GM23338 (cell line): ENCODE measurements around the gene RRP8. TPM values are rescaled to one million over a fixed set of nuclear protein-coding genes. Genes with fewer than 3 reads are reported as not detected.

ENCODE experiments used
- ATAC-seq: fragments of 200-7000 bp; cut with Tn5 transposase; 3 replicates; pipeline ENCODE4 v1.9.1; 2020
- DNase-seq: peaks from one replicate; pipeline ENCODE4 v3.0.0-alpha.2; 2015; ENCODE audit warnings: low spot score
- H2AFZ ChIP-seq: fragments of 200-600 bp; sonication (generic); 2 replicates; pipeline ENCODE4 v1.8.0; 2016; ENCODE audit warnings: antibody characterized with exemption, mild to moderate bottlenecking, moderate library complexity
- H3F3A ChIP-seq: fragments of 200-600 bp; sonication (generic); replicated peaks from 2 replicates; pipeline ENCODE4 v1.8.0; 2017; ENCODE audit warnings: antibody characterized with exemption, mixed run types, low read depth
- H3K27ac ChIP-seq: fragments of 200-600 bp; sonication (generic); 2 replicates; pipeline ENCODE4 v1.6.1; 2016; ENCODE audit warnings: low read depth
- H3K27me3 ChIP-seq: fragments of 200-600 bp; sonication (generic); 2 replicates; pipeline ENCODE4 v1.8.0; 2016; ENCODE audit warnings: mild to moderate bottlenecking, mixed run types, moderate library complexity; ENCODE audit not compliant: insufficient read depth
- H3K36me3 ChIP-seq: fragments of 200-600 bp; sonication (generic); 2 replicates; pipeline ENCODE4 v1.8.0; 2016; ENCODE audit warnings: mild to moderate bottlenecking; ENCODE audit not compliant: insufficient read depth
- H3K4me1 ChIP-seq: fragments of 200-600 bp; sonication (generic); 2 replicates; pipeline ENCODE4 v1.8.0; 2016; ENCODE audit warnings: mild to moderate bottlenecking, moderate library complexity; ENCODE audit not compliant: insufficient read depth
- H3K4me2 ChIP-seq: fragments of 200-600 bp; sonication (generic); 2 replicates; pipeline ENCODE4 v1.7.1; 2017; ENCODE audit warnings: mixed run types
- H3K4me3 ChIP-seq: fragments of 200-600 bp; sonication (generic); 2 replicates; pipeline ENCODE4 v1.6.1; 2016; ENCODE audit warnings: mixed run types
- H3K79me2 ChIP-seq: fragments of 200-600 bp; sonication (generic); replicated peaks from 2 replicates; pipeline ENCODE4 v1.8.0; 2017; ENCODE audit warnings: mild to moderate bottlenecking; ENCODE audit not compliant: insufficient read depth
- H3K9me2 ChIP-seq: fragments of 200-600 bp; sonication (generic); 2 replicates; pipeline ENCODE4 v1.8.0; 2017; ENCODE audit not compliant: insufficient read depth
- H4K20me1 ChIP-seq: fragments of 200-600 bp; sonication (generic); replicated peaks from 2 replicates; pipeline ENCODE4 v1.8.0; 2017; ENCODE audit warnings: mild to moderate bottlenecking; ENCODE audit not compliant: insufficient read depth
- H3K27ac Mint-ChIP-seq: 2 replicates; pipeline ENCODE4 v1.8.0; 2020; ENCODE audit warnings: inconsistent platforms, mild to moderate bottlenecking, moderate library complexity, mixed read lengths
- H3K27me3 Mint-ChIP-seq: 3 replicates; pipeline ENCODE4 v1.8.0; 2022; ENCODE audit warnings: low read depth, mild to moderate bottlenecking, moderate library complexity, mixed read lengths, inconsistent platforms; ENCODE audit not compliant: insufficient read depth, poor library complexity
- H3K36me3 Mint-ChIP-seq: 3 replicates; pipeline ENCODE4 v1.8.0; 2021; ENCODE audit warnings: low read depth, mild to moderate bottlenecking, inconsistent platforms, moderate library complexity, mixed read lengths
- H3K4me1 Mint-ChIP-seq: 3 replicates; pipeline ENCODE4 v1.8.0; 2020; ENCODE audit warnings: mild to moderate bottlenecking, inconsistent platforms, mixed read lengths
- H3K4me3 Mint-ChIP-seq: 3 replicates; pipeline ENCODE4 v1.8.0; 2021; ENCODE audit warnings: moderate library complexity, mild to moderate bottlenecking, inconsistent platforms, mixed read lengths
- H3K9me3 Mint-ChIP-seq: 3 replicates; pipeline ENCODE4 v1.8.0; 2020; ENCODE audit warnings: moderate library complexity, mild to moderate bottlenecking, inconsistent platforms, mixed read lengths
- CTCF ChIP-seq, 2 experiments: fragments of 200-600 bp in 1 of 2; sonication (generic) in 1 of 2; conservative IDR thresholded peaks; 2 replicates each; pipeline versions ENCODE4 v1.5.1 to v1.6.1; 2016 to 2017; ENCODE audit warnings: antibody characterized with exemption in 2 of 2, low read depth in 2 of 2, mild to moderate bottlenecking in 2 of 2, moderate library complexity in 1 of 2
- ETS1 ChIP-seq: IDR thresholded peaks from 2 replicates; pipeline ENCODE4 v1.6.1; 2016; ENCODE audit warnings: antibody characterized with exemption
- EZH2 ChIP-seq: fragments of 200-600 bp; sonication (generic); IDR thresholded peaks from one replicate; pipeline ENCODE4 v1.8.0; 2017; ENCODE audit warnings: antibody characterized with exemption, mild to moderate bottlenecking, low read depth; ENCODE audit not compliant: unreplicated experiment
- JUNB ChIP-seq: IDR thresholded peaks from one replicate; pipeline ENCODE4 v1.6.1; 2016; ENCODE audit warnings: antibody characterized with exemption; ENCODE audit not compliant: unreplicated experiment
- ZNF114 ChIP-seq: fragments of 250-450 bp; sonication (Bioruptor Pico); IDR thresholded peaks from 2 replicates; pipeline ENCODE4 v1.5.0; 2020; ENCODE audit warnings: mild to moderate bottlenecking, moderate library complexity
- polyA plus RNA-seq: library from polyadenylated mRNA; unstranded; fragments of >200 nt; fragmentation: Nextera tagmentation; extraction: Ambion mirVana; gene quantifications from 2 replicates; pipeline ENCODE4 v1.2.1, GENCODE V29; 2016
- total RNA-seq: library from RNA; depleted of rRNA; stranded (reverse); fragments of >200 nt; shearing (Covaris generic); gene quantifications from 2 replicates; pipeline ENCODE4 v1.2.3, GENCODE V29; 2014
- TF ChIP-seq, protein P1 (sequence below): IDR thresholded peaks from one replicate; pipeline ENCODE4 v1.6.1; 2018; ENCODE audit warnings: antibody characterized with exemption; ENCODE audit not compliant: unreplicated experiment
- TF ChIP-seq, protein P2 (sequence below): fragments of 250-450 bp; sonication (Bioruptor Pico); IDR thresholded peaks from 2 replicates; pipeline ENCODE4 v1.5.0; 2020; ENCODE audit warnings: mild to moderate bottlenecking, moderate library complexity

Gene RRP8
- total and polyA plus RNA-seq, 2 experiments from 2014 or later, result 7.4 to 13.7 TPM

DNA sequence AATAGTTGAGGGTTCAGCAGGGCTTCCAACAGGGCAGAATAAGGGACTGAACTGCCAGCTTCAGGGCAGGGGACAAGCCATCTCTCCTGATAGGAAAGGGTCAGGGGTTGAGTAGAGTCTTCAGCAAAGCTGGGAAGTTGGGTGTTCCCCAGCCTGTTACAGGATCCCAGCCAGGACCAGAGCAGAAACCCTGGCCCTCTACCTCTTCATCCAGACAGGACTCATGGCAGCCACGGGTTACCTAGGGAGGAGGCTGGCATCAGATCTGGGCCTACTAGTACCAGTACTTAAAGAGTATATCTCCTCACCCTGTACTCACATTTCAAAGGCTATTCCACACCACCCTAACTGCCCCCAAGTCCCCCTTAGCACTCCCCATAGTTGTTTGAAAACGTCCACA, 11.0 kb upstream of the RRP8 start (continued):
- TF ChIP-seq, protein P1, sequence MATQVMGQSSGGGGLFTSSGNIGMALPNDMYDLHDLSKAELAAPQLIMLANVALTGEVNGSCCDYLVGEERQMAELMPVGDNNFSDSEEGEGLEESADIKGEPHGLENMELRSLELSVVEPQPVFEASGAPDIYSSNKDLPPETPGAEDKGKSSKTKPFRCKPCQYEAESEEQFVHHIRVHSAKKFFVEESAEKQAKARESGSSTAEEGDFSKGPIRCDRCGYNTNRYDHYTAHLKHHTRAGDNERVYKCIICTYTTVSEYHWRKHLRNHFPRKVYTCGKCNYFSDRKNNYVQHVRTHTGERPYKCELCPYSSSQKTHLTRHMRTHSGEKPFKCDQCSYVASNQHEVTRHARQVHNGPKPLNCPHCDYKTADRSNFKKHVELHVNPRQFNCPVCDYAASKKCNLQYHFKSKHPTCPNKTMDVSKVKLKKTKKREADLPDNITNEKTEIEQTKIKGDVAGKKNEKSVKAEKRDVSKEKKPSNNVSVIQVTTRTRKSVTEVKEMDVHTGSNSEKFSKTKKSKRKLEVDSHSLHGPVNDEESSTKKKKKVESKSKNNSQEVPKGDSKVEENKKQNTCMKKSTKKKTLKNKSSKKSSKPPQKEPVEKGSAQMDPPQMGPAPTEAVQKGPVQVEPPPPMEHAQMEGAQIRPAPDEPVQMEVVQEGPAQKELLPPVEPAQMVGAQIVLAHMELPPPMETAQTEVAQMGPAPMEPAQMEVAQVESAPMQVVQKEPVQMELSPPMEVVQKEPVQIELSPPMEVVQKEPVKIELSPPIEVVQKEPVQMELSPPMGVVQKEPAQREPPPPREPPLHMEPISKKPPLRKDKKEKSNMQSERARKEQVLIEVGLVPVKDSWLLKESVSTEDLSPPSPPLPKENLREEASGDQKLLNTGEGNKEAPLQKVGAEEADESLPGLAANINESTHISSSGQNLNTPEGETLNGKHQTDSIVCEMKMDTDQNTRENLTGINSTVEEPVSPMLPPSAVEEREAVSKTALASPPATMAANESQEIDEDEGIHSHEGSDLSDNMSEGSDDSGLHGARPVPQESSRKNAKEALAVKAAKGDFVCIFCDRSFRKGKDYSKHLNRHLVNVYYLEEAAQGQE, result no peak
- TF ChIP-seq ZNF114 (CRISPR knock-in tag), result no peak

- no peak overlapping the region for H3K27ac Mint-ChIP-seq
- peaks cover 34% of the 10 kb centered on the region for H3K36me3 Mint-ChIP-seq
- Histone ChIP-seq H3K27ac (0 out of 2 replicates have a peak overlapping the region, but pooled peaks have one; percentile 99), H3K79me2 (peaks cover 18% of the 10 kb centered on the region), H3K9me2 (no peaks in the 10 kb centered on the region), H3K4me3 (peak overlapping the region; percentile 80; the same call in 1 of the 2 replicates), H3K27me3 (no peaks in the 10 kb centered on the region), H3F3A (peaks cover 5% of the 10 kb centered on the region; the same call in 1 of the 2 replicates), H4K20me1 (no peaks in the 10 kb centered on the region; the same call in 1 of the 2 replicates), H3K4me1 (peaks cover 13% of the 10 kb centered on the region), H2AFZ (no peak overlapping the region), H3K36me3 (peaks cover 26% of the 10 kb centered on the region), H3K4me2 (peak overlapping the region; percentile 92)
- H3K4me3 Mint-ChIP-seq, result no peak overlapping the region
- ATAC-seq, result no peak
- H3K27me3 Mint-ChIP-seq, result peaks cover 20% of the 10 kb centered on the region
- H3K4me1 Mint-ChIP-seq, result peaks cover 5% of the 10 kb centered on the region
- no peaks in the 10 kb centered on the region for H3K9me3 Mint-ChIP-seq
- no peak for DNase-seq
- TF ChIP-seq, protein P1, result no peak
- no peak for TF ChIP-seq ZNF114 (CRISPR knock-in tag)
- TF ChIP-seq CTCF (conservative IDR thresholded peaks at IDR 0.05; ENCODE audit: low read depth in 2 of 2), result no peak
- no peak for TF ChIP-seq ETS1
- TF ChIP-seq JUNB, result no peak
- TF ChIP-seq, protein P2, sequence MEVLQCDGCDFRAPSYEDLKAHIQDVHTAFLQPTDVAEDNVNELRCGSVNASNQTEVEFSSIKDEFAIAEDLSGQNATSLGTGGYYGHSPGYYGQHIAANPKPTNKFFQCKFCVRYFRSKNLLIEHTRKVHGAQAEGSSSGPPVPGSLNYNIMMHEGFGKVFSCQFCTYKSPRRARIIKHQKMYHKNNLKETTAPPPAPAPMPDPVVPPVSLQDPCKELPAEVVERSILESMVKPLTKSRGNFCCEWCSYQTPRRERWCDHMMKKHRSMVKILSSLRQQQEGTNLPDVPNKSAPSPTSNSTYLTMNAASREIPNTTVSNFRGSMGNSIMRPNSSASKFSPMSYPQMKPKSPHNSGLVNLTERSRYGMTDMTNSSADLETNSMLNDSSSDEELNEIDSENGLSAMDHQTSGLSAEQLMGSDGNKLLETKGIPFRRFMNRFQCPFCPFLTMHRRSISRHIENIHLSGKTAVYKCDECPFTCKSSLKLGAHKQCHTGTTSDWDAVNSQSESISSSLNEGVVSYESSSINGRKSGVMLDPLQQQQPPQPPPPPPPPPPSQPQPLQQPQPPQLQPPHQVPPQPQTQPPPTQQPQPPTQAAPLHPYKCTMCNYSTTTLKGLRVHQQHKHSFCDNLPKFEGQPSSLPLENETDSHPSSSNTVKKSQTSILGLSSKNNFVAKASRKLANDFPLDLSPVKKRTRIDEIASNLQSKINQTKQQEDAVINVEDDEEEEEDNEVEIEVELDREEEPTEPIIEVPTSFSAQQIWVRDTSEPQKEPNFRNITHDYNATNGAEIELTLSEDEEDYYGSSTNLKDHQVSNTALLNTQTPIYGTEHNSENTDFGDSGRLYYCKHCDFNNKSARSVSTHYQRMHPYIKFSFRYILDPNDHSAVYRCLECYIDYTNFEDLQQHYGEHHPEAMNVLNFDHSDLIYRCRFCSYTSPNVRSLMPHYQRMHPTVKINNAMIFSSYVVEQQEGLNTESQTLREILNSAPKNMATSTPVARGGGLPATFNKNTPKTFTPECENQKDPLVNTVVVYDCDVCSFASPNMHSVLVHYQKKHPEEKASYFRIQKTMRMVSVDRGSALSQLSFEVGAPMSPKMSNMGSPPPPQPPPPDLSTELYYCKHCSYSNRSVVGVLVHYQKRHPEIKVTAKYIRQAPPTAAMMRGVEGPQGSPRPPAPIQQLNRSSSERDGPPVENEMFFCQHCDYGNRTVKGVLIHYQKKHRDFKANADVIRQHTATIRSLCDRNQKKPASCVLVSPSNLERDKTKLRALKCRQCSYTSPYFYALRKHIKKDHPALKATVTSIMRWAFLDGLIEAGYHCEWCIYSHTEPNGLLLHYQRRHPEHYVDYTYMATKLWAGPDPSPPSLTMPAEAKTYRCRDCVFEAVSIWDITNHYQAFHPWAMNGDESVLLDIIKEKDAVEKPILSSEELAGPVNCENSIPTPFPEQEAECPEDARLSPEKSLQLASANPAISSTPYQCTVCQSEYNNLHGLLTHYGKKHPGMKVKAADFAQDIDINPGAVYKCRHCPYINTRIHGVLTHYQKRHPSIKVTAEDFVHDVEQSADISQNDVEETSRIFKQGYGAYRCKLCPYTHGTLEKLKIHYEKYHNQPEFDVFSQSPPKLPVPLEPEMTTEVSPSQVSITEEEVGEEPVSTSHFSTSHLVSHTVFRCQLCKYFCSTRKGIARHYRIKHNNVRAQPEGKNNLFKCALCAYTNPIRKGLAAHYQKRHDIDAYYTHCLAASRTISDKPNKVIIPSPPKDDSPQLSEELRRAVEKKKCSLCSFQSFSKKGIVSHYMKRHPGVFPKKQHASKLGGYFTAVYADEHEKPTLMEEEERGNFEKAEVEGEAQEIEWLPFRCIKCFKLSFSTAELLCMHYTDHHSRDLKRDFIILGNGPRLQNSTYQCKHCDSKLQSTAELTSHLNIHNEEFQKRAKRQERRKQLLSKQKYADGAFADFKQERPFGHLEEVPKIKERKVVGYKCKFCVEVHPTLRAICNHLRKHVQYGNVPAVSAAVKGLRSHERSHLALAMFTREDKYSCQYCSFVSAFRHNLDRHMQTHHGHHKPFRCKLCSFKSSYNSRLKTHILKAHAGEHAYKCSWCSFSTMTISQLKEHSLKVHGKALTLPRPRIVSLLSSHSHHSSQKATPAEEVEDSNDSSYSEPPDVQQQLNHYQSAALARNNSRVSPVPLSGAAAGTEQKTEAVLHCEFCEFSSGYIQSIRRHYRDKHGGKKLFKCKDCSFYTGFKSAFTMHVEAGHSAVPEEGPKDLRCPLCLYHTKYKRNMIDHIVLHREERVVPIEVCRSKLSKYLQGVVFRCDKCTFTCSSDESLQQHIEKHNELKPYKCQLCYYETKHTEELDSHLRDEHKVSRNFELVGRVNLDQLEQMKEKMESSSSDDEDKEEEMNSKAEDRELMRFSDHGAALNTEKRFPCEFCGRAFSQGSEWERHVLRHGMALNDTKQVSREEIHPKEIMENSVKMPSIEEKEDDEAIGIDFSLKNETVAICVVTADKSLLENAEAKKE, result no peak
- no peak for TF ChIP-seq EZH2
Measured at GRCh38 chr11:6613496-6613895, 10.1 kb upstream of the RRP8 start.
